Measurements from ENCODE around the gene PSME3IP1.
"Not testable (repeated sequence)": the region's sequence is repeated elsewhere in the genome, so short reads cannot be mapped to it uniquely, and the experiment has no call there.

The PSME3IP1 gene

GRCh38 chr16:57196286-57196685 lies 10.4 kb upstream of the PSME3IP1 start:
- DNase-seq: no peak

GRCh38 chr16:57194512-57194911 lies 8.7 kb upstream of the PSME3IP1 start:
- no peak for DNase-seq

- DNase-seq: no peak
Observed at GRCh38 chr16:57192720-57193486, 7.1 kb upstream of the PSME3IP1 start.

- DNase-seq: no peak
Observed at GRCh38 chr16:57192146-57192545, 6.3 kb upstream of the PSME3IP1 start.

GRCh38 chr16:57191056-57191571 lies 5.3 kb upstream of the PSME3IP1 start:
- no peak for DNase-seq

GRCh38 chr16:57190136-57190535 lies 4.3 kb upstream of the PSME3IP1 start:
- no peak for DNase-seq

- DNase-seq: not testable (repeated sequence)
Observed at GRCh38 chr16:57189527-57189926, 3.7 kb upstream of the PSME3IP1 start.

GRCh38 chr16:57188711-57189002 lies 2.8 kb upstream of the PSME3IP1 start:
- DNase-seq: no peak

GRCh38 chr16:57187902-57188710 lies 2.3 kb upstream of the PSME3IP1 start:
- not testable (repeated sequence) for DNase-seq

- DNase-seq: no peak
Observed at GRCh38 chr16:57186872-57187854, 1.3 kb upstream of the PSME3IP1 start.

GRCh38 chr16:57185446-57185944 lies 344 bp downstream of the PSME3IP1 start:
- DNase-seq: no peak

- no peak for DNase-seq
Observed at GRCh38 chr16:57184887-57185445, 873 bp downstream of the PSME3IP1 start.

- DNase-seq: no peak
Observed at GRCh38 chr16:57184113-57184512, 1.7 kb downstream of the PSME3IP1 start.

- no peak for DNase-seq
Observed at GRCh38 chr16:57179215-57179828, 6.5 kb downstream of the PSME3IP1 start.

- DNase-seq: no peak
Observed at GRCh38 chr16:57178793-57179212, 7.0 kb downstream of the PSME3IP1 start.

- DNase-seq: no peak
Observed at GRCh38 chr16:57178196-57178595, 7.6 kb downstream of the PSME3IP1 start.

GRCh38 chr16:57175896-57176295 lies 9.9 kb downstream of the PSME3IP1 start:
- no peak for DNase-seq

GRCh38 chr16:57172721-57173290 lies 13.0 kb downstream of the PSME3IP1 start:
- DNase-seq: no peak

GRCh38 chr16:57169327-57169726 lies 16.5 kb downstream of the PSME3IP1 start:
- DNase-seq: no peak

GRCh38 chr16:57167953-57168352 lies 17.9 kb downstream of the PSME3IP1 start:
- DNase-seq: no peak

GRCh38 chr16:57167538-57167937 lies 18.3 kb downstream of the PSME3IP1 start:
- no peak for DNase-seq

- no peak for DNase-seq
Observed at GRCh38 chr16:57166951-57167350, 18.9 kb downstream of the PSME3IP1 start.

Data from NCI-H774 (cell line).